Choroid plexus epithelial cell (primary cell): Measurements from ENCODE around the gene MVK.

ENCODE experiments used
- DNase-seq: peaks from one replicate; pipeline ENCODE4 v3.0.0-alpha.2; 2010; ENCODE audit warnings: low read depth
- H3K4me3 ChIP-seq: 2 replicates; pipeline ENCODE4 v1.5.1; 2011; ENCODE audit warnings: low read depth, mild to moderate bottlenecking, control low read depth, low read length, moderate library complexity
- CTCF ChIP-seq: conservative IDR thresholded peaks from 2 replicates; pipeline ENCODE4 v1.5.1; 2011; ENCODE audit warnings: low read depth, mild to moderate bottlenecking, control low read depth, inconsistent platforms, low read length, moderate library complexity

The MVK gene

DNA sequence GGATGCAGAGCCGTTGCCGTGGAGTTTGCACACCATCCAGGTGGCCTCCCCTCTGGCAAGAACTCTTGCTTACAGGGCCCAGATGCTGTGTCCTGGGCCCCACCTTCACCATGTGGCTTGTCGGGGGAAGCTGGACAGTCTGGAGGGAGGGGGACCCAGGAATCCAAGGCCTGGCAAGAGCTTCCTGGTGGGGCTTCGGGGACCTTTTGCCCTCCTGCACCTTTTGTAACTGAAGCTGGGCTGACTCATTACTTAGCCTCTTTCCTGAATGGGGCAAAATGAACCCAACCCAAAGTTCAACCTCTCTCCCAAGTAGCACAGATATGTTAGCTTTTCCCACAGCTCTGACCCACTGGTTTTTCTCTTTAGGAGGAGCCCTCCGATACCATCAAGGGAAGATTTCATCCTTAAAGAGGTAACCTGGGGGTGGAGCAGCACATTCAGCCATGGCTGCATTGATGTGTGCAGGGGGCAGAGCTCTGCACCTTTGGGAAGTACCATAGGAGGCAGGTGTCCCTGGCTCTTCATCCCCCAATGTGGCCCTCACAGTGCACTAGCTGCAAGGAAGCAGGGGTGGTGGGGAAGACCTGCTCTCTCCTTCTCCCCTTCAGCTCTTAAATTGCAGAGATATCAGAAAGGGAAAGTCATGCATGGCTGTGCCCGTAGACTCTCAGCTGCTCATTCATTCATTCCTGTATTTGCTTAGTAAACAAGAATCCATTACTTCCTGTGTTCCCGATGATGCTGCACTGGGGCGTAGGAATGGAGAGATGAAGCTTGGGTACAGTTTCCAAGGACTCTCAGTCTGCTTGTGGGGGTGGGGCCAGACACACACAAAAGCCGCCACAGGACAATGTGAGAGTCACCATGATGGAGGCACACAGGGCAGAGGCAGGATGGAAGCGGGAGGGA, 13.0 kb downstream of the MVK start:
- no peak for TF ChIP-seq CTCF
- no peak overlapping the region for H3K4me3 ChIP-seq
- no peak for DNase-seq

- no peak overlapping the region for H3K4me3 ChIP-seq
- no peak for TF ChIP-seq CTCF
Observed at GRCh38 chr12:109587921-109588320, 14.3 kb downstream of the MVK start.

DNA sequence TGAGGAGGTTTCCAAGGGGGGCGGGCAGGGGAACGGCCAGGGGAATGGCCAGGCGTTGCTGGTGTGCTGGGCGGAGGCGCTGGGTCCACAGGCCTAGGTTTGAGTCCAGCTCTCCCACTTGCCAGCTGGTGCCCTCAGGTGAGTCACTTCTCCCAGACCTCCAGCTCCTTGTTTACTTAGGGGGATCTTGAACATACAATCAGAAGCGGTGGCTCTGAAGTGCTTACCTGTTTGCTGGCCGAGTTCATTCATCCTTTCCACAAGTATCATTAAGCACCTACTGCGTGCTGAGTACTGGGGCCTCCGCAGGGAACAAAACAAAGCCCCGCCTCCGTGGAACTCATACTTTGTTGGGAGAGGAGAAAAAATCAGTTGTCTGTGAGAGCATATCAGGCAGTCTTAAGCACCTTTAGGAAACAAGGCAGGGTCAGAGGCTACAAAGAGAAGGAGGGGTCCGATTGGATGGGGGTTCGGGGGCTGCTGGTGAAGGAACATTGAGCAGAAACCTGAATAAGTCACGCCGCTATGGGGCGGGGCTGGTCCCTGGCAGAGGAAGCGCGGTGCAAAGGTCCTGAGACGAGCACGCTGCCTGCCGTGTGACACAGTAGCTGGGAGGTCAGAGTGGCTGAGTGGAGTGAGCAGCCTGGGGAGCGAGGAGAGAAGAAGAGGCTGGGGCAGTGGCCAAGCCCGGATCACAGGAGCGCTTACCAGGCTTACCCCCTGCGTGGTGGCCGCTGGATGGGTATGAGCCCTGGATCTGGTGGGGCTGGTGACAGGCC, 15.1 kb downstream of the MVK start:
- DNase-seq, result no peak
- H3K4me3 ChIP-seq, result no peak overlapping the region
- no peak for TF ChIP-seq CTCF

More at GRCh38 chr12:109587921-109588320, 14.3 kb downstream of the MVK start:
- DNase-seq, result no peak

DNA sequence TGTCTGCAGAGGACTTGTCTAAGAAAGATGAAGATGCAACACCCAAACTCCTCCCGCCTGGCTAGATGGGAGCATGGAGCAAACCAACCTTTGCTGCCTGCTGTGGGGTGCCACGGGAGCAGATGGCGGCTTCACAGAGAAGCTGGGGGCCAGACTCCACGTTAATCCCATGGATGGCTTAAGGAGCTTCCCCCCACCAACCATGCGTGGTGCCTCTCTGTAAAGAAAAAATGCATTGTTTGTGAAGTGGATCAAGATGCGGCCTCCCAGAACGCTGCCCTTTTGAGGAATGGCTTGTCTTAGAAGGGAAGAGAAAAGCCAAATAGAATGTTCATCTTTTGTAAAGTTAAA, 15.6 kb downstream of the MVK start:
- no peak overlapping the region for H3K4me3 ChIP-seq
- DNase-seq, result no peak
- TF ChIP-seq CTCF, result no peak

DNA sequence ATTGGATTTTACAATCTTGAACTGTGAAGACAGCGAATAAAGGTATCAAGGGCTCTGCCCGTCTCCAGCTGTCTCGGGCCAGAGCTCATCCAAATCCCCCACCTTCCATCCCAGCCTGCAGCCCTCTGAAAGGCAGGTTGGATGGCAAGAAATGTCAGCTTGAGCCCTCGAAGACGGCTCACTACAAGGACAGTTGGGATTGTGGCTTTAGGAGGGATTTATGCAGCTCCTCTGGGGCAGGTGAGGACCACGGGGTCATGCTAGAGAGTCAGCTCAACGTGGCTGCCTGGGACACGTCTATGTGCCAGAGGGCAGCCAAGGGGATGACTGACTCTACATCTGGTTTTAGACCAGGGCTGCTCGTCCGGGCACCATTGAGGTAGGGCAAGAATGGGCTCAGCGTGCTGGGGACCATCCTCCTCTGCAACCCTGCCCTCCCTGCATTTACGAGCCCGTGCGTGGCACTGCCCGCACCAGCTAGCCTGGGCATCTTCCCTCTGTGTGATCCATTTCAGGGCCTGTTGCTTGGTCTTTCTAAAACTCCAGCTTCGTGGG, 16.2 kb downstream of the MVK start:
- H3K4me3 ChIP-seq, result no peak overlapping the region
- TF ChIP-seq CTCF, result no peak
- DNase-seq, result no peak

DNA sequence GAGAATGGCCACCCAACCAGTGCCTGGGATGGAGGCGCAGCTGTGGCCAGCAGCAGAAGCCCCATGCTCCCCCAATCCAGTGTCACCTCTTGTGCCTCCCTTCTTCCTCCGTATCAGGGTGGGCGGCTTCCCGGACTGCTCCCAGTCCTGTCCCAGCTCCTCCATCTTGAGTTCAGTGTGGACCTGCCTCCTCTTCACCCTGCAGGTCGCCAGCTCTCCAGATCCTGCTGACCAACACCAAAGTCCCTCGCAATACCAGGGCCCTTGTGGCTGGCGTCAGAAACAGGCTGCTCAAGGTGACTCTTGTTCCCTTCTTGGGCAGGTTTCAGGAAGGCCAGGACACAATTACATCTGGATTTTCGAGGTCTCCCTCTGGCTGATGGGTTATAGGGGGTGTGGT, 17.0 kb downstream of the MVK start:
- H3K4me3 ChIP-seq, result no peak overlapping the region
- no peak for TF ChIP-seq CTCF
- DNase-seq, result no peak
